Sigmoid colon (tissue), 4 donors: Measurements from ENCODE around the gene NTN1.

Experiments used
- EP300 ChIP-seq, 4 donors: sonication (generic); formaldehyde crosslinking; IDR thresholded peaks; one replicate each; pipeline ENCODE4 v1.6.1; 2017; ENCODE audit warnings: antibody characterized with exemption in 4 of 4
- TF ChIP-seq, protein P1 (sequence below), 4 experiments: fragments of 450-650 bp in 3 of 4; fragments of 200-600 bp in 1 of 4; IDR thresholded peaks; one replicate each; pipeline ENCODE4 v1.5.1; 2016 to 2019; ENCODE audit warnings: antibody characterized with exemption in 4 of 4, mild to moderate bottlenecking in 3 of 4, moderate library complexity in 2 of 4

DNA sequence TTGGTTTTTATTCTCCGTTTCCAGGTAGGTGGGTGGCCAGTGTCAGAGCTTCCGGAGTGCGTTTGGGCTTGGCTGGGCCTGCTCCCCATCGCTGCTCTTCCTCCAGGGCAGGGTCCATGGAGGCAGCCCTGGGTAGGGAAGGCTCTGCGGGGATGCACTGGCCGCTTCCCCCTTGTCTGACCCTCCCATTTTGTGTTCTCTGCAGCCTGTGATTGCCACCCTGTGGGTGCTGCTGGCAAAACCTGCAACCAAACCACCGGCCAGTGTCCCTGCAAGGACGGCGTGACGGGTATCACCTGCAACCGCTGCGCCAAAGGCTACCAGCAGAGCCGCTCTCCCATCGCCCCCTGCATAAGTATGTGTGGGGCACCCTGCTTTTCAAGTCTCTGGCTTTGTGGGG, 158.3 kb downstream of the NTN1 start:
- no peak for TF ChIP-seq EP300 (IDR thresholded peaks at IDR 0.05)
- TF ChIP-seq, protein P1, sequence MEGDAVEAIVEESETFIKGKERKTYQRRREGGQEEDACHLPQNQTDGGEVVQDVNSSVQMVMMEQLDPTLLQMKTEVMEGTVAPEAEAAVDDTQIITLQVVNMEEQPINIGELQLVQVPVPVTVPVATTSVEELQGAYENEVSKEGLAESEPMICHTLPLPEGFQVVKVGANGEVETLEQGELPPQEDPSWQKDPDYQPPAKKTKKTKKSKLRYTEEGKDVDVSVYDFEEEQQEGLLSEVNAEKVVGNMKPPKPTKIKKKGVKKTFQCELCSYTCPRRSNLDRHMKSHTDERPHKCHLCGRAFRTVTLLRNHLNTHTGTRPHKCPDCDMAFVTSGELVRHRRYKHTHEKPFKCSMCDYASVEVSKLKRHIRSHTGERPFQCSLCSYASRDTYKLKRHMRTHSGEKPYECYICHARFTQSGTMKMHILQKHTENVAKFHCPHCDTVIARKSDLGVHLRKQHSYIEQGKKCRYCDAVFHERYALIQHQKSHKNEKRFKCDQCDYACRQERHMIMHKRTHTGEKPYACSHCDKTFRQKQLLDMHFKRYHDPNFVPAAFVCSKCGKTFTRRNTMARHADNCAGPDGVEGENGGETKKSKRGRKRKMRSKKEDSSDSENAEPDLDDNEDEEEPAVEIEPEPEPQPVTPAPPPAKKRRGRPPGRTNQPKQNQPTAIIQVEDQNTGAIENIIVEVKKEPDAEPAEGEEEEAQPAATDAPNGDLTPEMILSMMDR (IDR thresholded peaks at IDR 0.05) = no peak
